T-cell (primary cell): Measurements from ENCODE around the gene ADAMTSL1. TPM values are rescaled to one million over a fixed set of nuclear protein-coding genes. Genes with fewer than 3 reads are reported as not detected.

Source experiments
- ATAC-seq, 4 experiments: fragments of 200-7000 bp in 3 of 4; fragments of 150-1000 bp in 1 of 4; cut with Tn5 transposase; replicated peaks in 1 of 4; 1 replicate in 3 of 4; 2 replicates in 1 of 4; pipeline ENCODE4 v1.10.0; 2021; ENCODE audit warnings: moderate library complexity in 3 of 4, mild to moderate bottlenecking in 2 of 4, moderate number of reproducible peaks in 1 of 4
- CTCF ChIA-PET, 2 donors: fragments of 300-600 bp; sonication (Branson Sonifier 250); formaldehyde crosslinking; loops; one replicate each; lab custom pipeline; 2022; ENCODE audit warnings: antibody characterized with exemption in 2 of 2; lab: Charles Lee
- POLR2A ChIA-PET, 2 donors: fragments of 300-600 bp; sonication (Branson Sonifier 250); formaldehyde crosslinking; loops; one replicate each; lab custom pipeline; 2022; ENCODE audit warnings: antibody characterized with exemption in 2 of 2; lab: Charles Lee
- DNase-seq, 35 experiments: peaks; one replicate each; pipeline versions ENCODE4 v3.0.0 to v3.0.0-alpha.2; 2013 to 2023
- H3K27ac ChIP-seq: one replicate; pipeline ENCODE4 v1.5.1; 2013; ENCODE audit warnings: low read length
- H3K27me3 ChIP-seq, 2 experiments: replicated peaks in 1 of 2; 1 replicate in 1 of 2; 2 replicates in 1 of 2; pipeline versions ENCODE4 v1.6.1 to v1.7.0; 2013; ENCODE audit warnings: low read length in 1 of 2, mixed read lengths in 1 of 2; ENCODE audit not compliant: control insufficient read depth in 2 of 2, insufficient read depth in 2 of 2; ENCODE audit errors: extremely low read depth in 1 of 2
- H3K36me3 ChIP-seq, 2 donors: 1 replicate in 1 of 2; 2 replicates in 1 of 2; pipeline versions ENCODE4 v1.6.1 to v1.7.0; 2013; ENCODE audit warnings: low read length in 1 of 2; ENCODE audit not compliant: control insufficient read depth in 2 of 2, insufficient read depth in 1 of 2; ENCODE audit errors: extremely low read depth in 1 of 2
- H3K4me1 ChIP-seq, 2 experiments: 1 replicate in 1 of 2; 2 replicates in 1 of 2; pipeline versions ENCODE4 v1.6.1 to v1.7.0; 2013; ENCODE audit warnings: low read length in 2 of 2, mixed read lengths in 1 of 2; ENCODE audit not compliant: insufficient read depth in 2 of 2, control insufficient read depth in 1 of 2; ENCODE audit errors: extremely low read depth in 1 of 2
- H3K4me3 ChIP-seq, 2 donors: 1 replicate in 1 of 2; 2 replicates in 1 of 2; pipeline versions ENCODE4 v1.5.1 to v1.7.0; 2013; ENCODE audit warnings: mild to moderate bottlenecking in 2 of 2, low read length in 1 of 2, moderate library complexity in 1 of 2; ENCODE audit not compliant: control insufficient read depth in 1 of 2; ENCODE audit errors: extremely low read depth in 1 of 2
- H3K9me3 ChIP-seq: 2 replicates; pipeline ENCODE4 v1.7.0; 2013
- H3K27ac Mint-ChIP-seq, 2 donors: one replicate each; pipeline ENCODE4 v1.8.0; 2020 to 2021; ENCODE audit warnings: mild to moderate bottlenecking in 2 of 2, mixed read lengths in 2 of 2
- H3K27me3 Mint-ChIP-seq, 2 donors: one replicate each; pipeline ENCODE4 v1.8.0; 2021 to 2022; ENCODE audit warnings: mixed read lengths in 2 of 2
- H3K36me3 Mint-ChIP-seq: one replicate; pipeline ENCODE4 v1.8.0; 2021; ENCODE audit warnings: mixed read lengths
- H3K4me1 Mint-ChIP-seq, 3 donors: one replicate each; pipeline ENCODE4 v1.8.0; 2020 to 2022; ENCODE audit warnings: mixed read lengths in 3 of 3, mild to moderate bottlenecking in 1 of 3
- H3K4me3 Mint-ChIP-seq, 3 donors: one replicate each; pipeline ENCODE4 v1.8.0; 2020 to 2022; ENCODE audit warnings: mild to moderate bottlenecking in 3 of 3, mixed read lengths in 3 of 3, moderate library complexity in 3 of 3
- H3K9me3 Mint-ChIP-seq, 3 donors: one replicate each; pipeline ENCODE4 v1.8.0; 2020 to 2022; ENCODE audit warnings: mixed read lengths in 3 of 3
- WGBS: methylation state at CpG from one replicate; pipeline ENCODE4 v1.1.5; 2013; ENCODE audit warnings: missing lambda C conversion rate; ENCODE audit not compliant: insufficient coverage; 5-methylcytosine and 5-hydroxymethylcytosine counted together
- total RNA-seq, 35 experiments: library from RNA in 6 of 35; stranded (reverse) in 6 of 35; fragments of 120-200 nt in 1 of 35; gene quantifications; one replicate each; pipeline versions ENCODE4 v1.2.1 to v1.2.4 and lab custom pipeline; 2013 to 2026

The ADAMTSL1 gene
- total RNA-seq, 5 donors from 2014 or later (not counting 1 experiment from before 2014, with no cell fraction given), result 0.10 TPM; not detected in 4

- ChIA-PET POLR2A (no interaction called here), CTCF (no interaction called here)
- no peak overlapping the region for H3K27ac ChIP-seq
- 90% methylated on average over 4 of the region's 10 CpGs for WGBS
- DNase-seq (no peak), ATAC-seq (no peak)
- no peaks in the 10 kb centered on the region for H3K27me3 ChIP-seq
- no peaks in the 10 kb centered on the region for H3K9me3 ChIP-seq
- H3K36me3 ChIP-seq, result no peaks in the 10 kb centered on the region
- Mint-ChIP-seq H3K36me3 (no peaks in the 10 kb centered on the region), H3K4me3 (no peak overlapping the region), H3K27me3 (no peaks in the 10 kb centered on the region), H3K27ac (no peak overlapping the region), H3K9me3 (no peaks in the 10 kb centered on the region), H3K4me1 (no peaks in the 10 kb centered on the region)
- H3K4me1 ChIP-seq, result no peaks in the 10 kb centered on the region
- H3K4me3 ChIP-seq, result no peak overlapping the region
These were observed 314.3 kb downstream of the ADAMTSL1 start for GRCh38 chr9:18788256-18788655.

DNA sequence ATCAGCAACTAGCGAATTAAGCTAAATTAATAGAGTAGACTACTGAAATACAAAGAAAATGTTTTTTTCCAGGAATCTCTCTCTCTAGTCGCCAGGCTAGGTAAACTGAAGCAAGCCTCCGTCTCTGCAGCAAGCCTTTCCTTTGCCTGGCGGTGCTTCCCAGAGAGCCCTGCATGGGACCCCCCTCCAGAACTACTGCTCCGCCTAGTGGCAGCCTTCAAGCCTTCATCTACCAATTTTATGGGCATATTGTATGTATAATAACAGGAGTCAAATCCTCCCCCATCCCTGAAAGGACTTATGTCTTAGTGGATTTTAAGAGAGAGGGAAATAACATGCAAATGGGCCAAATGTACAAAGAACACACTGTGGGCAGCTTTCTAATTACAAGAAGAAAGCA is 317.1 kb downstream of the ADAMTSL1 start:
- H3K9me3 ChIP-seq, result no peaks in the 10 kb centered on the region
- no peak overlapping the region for H3K27ac Mint-ChIP-seq
- H3K9me3 Mint-ChIP-seq, result no peaks in the 10 kb centered on the region
- H3K4me1 Mint-ChIP-seq, result no peaks in the 10 kb centered on the region
- ChIA-PET CTCF (no interaction called here), POLR2A (no interaction called here)
- no peak for DNase-seq
- H3K4me3 ChIP-seq, result no peak overlapping the region
- no peak overlapping the region for H3K27ac ChIP-seq
- H3K27me3 Mint-ChIP-seq, result no peaks in the 10 kb centered on the region
- H3K4me3 Mint-ChIP-seq, result no peak overlapping the region
- no peaks in the 10 kb centered on the region for H3K4me1 ChIP-seq
- WGBS, result no CpG with 5 or more reads among the region's 5 CpGs
- H3K36me3 ChIP-seq, result no peaks in the 10 kb centered on the region
- no peaks in the 10 kb centered on the region for H3K36me3 Mint-ChIP-seq
- ATAC-seq, result no peak
- no peaks in the 10 kb centered on the region for H3K27me3 ChIP-seq

DNA sequence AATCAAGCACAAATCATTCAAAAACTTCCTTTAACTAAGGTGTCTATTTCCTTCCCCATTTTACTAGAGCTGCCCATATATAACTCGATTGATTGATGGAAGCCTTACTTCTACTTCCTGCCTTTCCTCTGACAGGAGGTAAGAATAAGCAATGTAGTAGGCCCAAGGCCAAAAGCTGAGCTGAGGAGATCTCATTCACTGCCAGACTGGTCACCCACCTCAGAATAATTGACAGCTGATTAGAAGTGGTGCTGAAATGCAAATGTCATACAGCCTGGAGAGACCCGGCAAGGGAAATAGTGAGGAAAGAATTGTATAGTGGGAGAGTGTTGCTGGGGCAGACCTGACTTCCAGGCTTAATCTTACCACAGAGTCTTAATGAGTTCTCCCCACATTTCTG is 319.2 kb downstream of the ADAMTSL1 start:
- Mint-ChIP-seq H3K27ac (no peak overlapping the region), H3K9me3 (no peaks in the 10 kb centered on the region), H3K4me1 (no peaks in the 10 kb centered on the region), H3K36me3 (no peaks in the 10 kb centered on the region), H3K27me3 (no peaks in the 10 kb centered on the region), H3K4me3 (no peak overlapping the region)
- DNase-seq, result no peak
- Histone ChIP-seq H3K9me3 (no peaks in the 10 kb centered on the region), H3K27ac (no peak overlapping the region), H3K4me3 (no peak overlapping the region), H3K27me3 (no peaks in the 10 kb centered on the region), H3K4me1 (no peaks in the 10 kb centered on the region), H3K36me3 (no peaks in the 10 kb centered on the region)
- ChIA-PET CTCF (interaction anchor here in 1 of 2 donors (0.7 kb wide), 1 partner anchor 734 kb away, joined by 3 read pairs; no protein-coding TSS in a partner anchor), POLR2A (no interaction called here)
- no CpG with 5 or more reads among the region's 2 CpGs for whole genome bisulfite sequencing
- ATAC-seq, result no peak

DNA sequence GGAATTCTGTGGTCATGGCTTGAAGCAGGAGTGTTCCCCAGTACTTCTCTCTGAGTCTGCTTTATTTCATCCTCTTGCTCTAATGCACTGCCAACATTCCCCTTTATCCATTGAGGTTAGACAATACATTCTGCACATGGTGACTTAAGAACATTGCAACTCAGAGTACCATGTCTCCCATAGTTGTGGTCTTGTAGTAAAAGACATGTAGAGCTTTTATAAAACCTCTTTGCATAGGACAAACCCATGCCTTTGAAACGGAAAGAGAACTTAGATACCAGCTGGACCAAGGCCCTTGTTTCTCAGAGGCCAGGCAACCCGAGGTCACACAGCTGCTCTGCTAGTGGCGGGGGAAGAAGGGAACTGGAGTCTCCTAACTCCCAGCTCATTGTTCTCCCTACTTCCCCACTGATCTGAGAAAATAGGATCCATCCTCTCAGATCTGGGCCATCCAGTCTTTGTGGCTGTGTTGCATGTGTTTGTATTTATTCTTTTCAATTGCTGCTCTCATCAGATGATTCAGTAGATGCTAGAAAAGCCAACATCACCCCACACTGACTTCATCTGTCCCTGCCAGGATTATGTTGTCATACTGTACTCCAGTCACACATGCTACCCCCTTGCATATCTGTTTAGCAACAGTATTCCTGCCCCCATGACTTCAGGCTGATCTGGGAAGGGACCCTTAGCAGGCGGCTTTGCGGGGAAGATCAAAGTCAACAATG is 322.2 kb downstream of the ADAMTSL1 start:
- no peaks in the 10 kb centered on the region for H3K4me1 ChIP-seq
- no peaks in the 10 kb centered on the region for H3K9me3 ChIP-seq
- no peak for DNase-seq
- no peak overlapping the region for H3K4me3 ChIP-seq
- no peak for ATAC-seq
- WGBS, result no CpG with 5 or more reads among the region's 5 CpGs
- H3K4me3 Mint-ChIP-seq, result no peak overlapping the region
- H3K36me3 ChIP-seq, result no peaks in the 10 kb centered on the region
- H3K36me3 Mint-ChIP-seq, result no peaks in the 10 kb centered on the region
- H3K27ac ChIP-seq, result no peak overlapping the region
- H3K27me3 Mint-ChIP-seq, result no peaks in the 10 kb centered on the region
- no peaks in the 10 kb centered on the region for H3K4me1 Mint-ChIP-seq
- no peak overlapping the region for H3K27ac Mint-ChIP-seq
- no peaks in the 10 kb centered on the region for H3K9me3 Mint-ChIP-seq
- ChIA-PET POLR2A (no interaction called here), CTCF (no interaction called here)
- no peaks in the 10 kb centered on the region for H3K27me3 ChIP-seq

DNA sequence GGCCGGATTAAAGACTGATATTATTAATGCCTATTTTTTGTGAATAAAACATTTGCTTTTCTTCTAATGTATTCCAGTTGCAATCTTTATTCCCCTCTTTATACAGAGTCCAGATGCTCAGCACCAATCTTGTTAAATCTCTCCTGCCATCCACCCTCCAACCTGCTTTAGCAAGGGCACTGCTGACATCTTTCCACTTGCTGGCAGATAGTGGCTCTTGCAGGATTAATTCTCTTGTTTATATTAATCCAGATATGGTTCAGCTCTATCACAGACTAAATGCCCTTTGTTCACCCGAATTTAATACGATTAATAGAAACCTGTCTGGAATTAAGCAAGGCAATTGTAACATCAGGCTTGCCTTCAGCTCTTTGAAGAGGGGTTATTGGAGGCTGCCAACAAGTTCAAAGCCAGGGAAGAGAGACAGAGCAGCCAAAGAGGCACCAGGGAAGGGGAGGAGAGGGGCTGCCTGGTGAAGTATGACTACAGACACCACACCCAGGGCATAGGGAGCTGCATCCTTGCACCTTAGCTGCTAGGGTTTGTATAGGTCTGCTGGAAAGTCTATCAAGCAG is 322.8 kb downstream of the ADAMTSL1 start:
- Mint-ChIP-seq H3K4me1 (no peaks in the 10 kb centered on the region), H3K4me3 (no peak overlapping the region), H3K27ac (no peak overlapping the region), H3K9me3 (peaks cover 3 to 5% (median 4%) of the 10 kb centered on the region in 3 donors), H3K27me3 (peaks cover 0 to 3% of the 10 kb centered on the region in 2 donors), H3K36me3 (no peaks in the 10 kb centered on the region)
- ChIA-PET CTCF (no interaction called here), POLR2A (interaction anchor here in 1 of 2 donors (0.6 kb wide), 1 partner anchor 649 kb away, joined by 8 read pairs; no protein-coding TSS in a partner anchor)
- Histone ChIP-seq H3K36me3 (no peaks in the 10 kb centered on the region), H3K4me1 (no peaks in the 10 kb centered on the region), H3K27ac (no peak overlapping the region), H3K27me3 (no peaks in the 10 kb centered on the region), H3K4me3 (no peak overlapping the region), H3K9me3 (no peaks in the 10 kb centered on the region)
- no CpG with 5 or more reads among the region's 3 CpGs for WGBS
- ATAC-seq, result no peak
- DNase-seq, result no peak

GRCh38 chr9:18798106-18798505 is 324.2 kb downstream of the ADAMTSL1 start:
- ATAC-seq (no peak), DNase-seq (no peak)
- Mint-ChIP-seq H3K9me3 (peaks cover 3 to 5% (median 4%) of the 10 kb centered on the region in 3 donors), H3K27me3 (peaks cover 0 to 3% of the 10 kb centered on the region in 2 donors), H3K27ac (no peak overlapping the region), H3K36me3 (no peaks in the 10 kb centered on the region), H3K4me3 (no peak overlapping the region), H3K4me1 (no peaks in the 10 kb centered on the region)
- Histone ChIP-seq H3K27ac (no peak overlapping the region), H3K27me3 (no peaks in the 10 kb centered on the region), H3K4me1 (no peaks in the 10 kb centered on the region), H3K36me3 (no peaks in the 10 kb centered on the region), H3K4me3 (no peak overlapping the region), H3K9me3 (no peaks in the 10 kb centered on the region)
- ChIA-PET POLR2A (no interaction called here), CTCF (no interaction called here)
- WGBS, result no CpG with 5 or more reads among the region's 1 CpG
